ENCODE data around the gene RSRC2. TPM values are rescaled to one million over a fixed set of nuclear protein-coding genes. Genes with fewer than 3 reads are reported as not detected.

Gene RSRC2
- total and polyA plus RNA-seq, 9 of the 15 experiments (the other 6 are each of a cell fraction or from before 2014, with no cell fraction given), result 52.6 to 123 (median 80.3) TPM

- TF ChIP-seq SMARCC2 (IDR thresholded peaks at IDR 0.05; ENCODE audit: low read depth) (no peak), HBP1 (CRISPR knock-in tag; IDR thresholded peaks at IDR 0.05) (no peak), ELF4 (CRISPR knock-in tag; IDR thresholded peaks at IDR 0.05) (0 out of 2 replicates have a peak, but pooled peaks have one; percentile 50), BACH1 (tag; IDR thresholded peaks at IDR 0.05) (no peak), CEBPZ (IDR thresholded peaks at IDR 0.05; ENCODE audit: borderline replicate concordance, low read depth, low read length) (no peak), ZNF830 (CRISPR knock-in tag; IDR thresholded peaks at IDR 0.05) (no peak), SIRT6 (IDR thresholded peaks at IDR 0.05; ENCODE audit: low read depth, low read length) (no peak), MGA (IDR thresholded peaks at IDR 0.05) (no peak)
Observed at GRCh38 chr12:122500685-122501488, 25.8 kb downstream of the RSRC2 start, which contains the start of gene ZCCHC8 (continued).

Measured in K562 (cell line).